NCI-H345 treated with DMSO at 0.1 percent for 48 hours (cell line): Measurements from ENCODE around the gene TXNIP.
A peak's percentile ranks its signal among the peaks of the same experiment; 100 is the strongest.

ENCODE experiments used
- DNase-seq: peaks from one replicate; lab custom pipeline; 2025; ENCODE audit not compliant: unreplicated experiment; lab: John Stamatoyannopoulos, UW

TXNIP gene

GRCh38 chr1:145986551-145986950, 9.8 kb downstream of the TXNIP start:
- DNase-seq: no peak

GRCh38 chr1:145985502-145986439, 10.6 kb downstream of the TXNIP start:
- no peak for DNase-seq

GRCh38 chr1:145985129-145985501, 11.3 kb downstream of the TXNIP start:
- no peak for DNase-seq

- no peak for DNase-seq
Observed at GRCh38 chr1:145983960-145984830, 12.2 kb downstream of the TXNIP start.

GRCh38 chr1:145983206-145983675, 13.1 kb downstream of the TXNIP start:
- no peak for DNase-seq

- DNase-seq: no peak
Observed at GRCh38 chr1:145982010-145982723, 14.2 kb downstream of the TXNIP start.

- no peak for DNase-seq
Observed at GRCh38 chr1:145980457-145980994, 15.9 kb downstream of the TXNIP start.

- DNase-seq: no peak
Observed at GRCh38 chr1:145979746-145980456, 16.5 kb downstream of the TXNIP start.

- peak; percentile 98 for DNase-seq
Observed at GRCh38 chr1:145978854-145979745, 17.3 kb downstream of the TXNIP start.

- DNase-seq: no peak
Observed at GRCh38 chr1:145978471-145978853, 17.9 kb downstream of the TXNIP start.

- DNase-seq: peak; percentile 92
Observed at GRCh38 chr1:145977486-145978470, 18.6 kb downstream of the TXNIP start.

- DNase-seq: no peak
Observed at GRCh38 chr1:145977016-145977415, 19.4 kb downstream of the TXNIP start.

- no peak for DNase-seq
Observed at GRCh38 chr1:145975216-145975615, 21.2 kb downstream of the TXNIP start.

- no peak for DNase-seq
Observed at GRCh38 chr1:145974721-145975120, 21.7 kb downstream of the TXNIP start.

GRCh38 chr1:145972580-145972979, 23.8 kb downstream of the TXNIP start:
- no peak for DNase-seq

- DNase-seq: no peak
Observed at GRCh38 chr1:145967288-145967687, 29.1 kb downstream of the TXNIP start.

- no peak for DNase-seq
Observed at GRCh38 chr1:145965119-145965744, 31.1 kb downstream of the TXNIP start.
